K562 (cell line): ENCODE results near the gene DMWD. TPM values are rescaled to one million over a fixed set of nuclear protein-coding genes. Genes with fewer than 3 reads are reported as not detected.

Experiments used
- ASH1L ChIP-seq: fragments of 450-650 bp; IDR thresholded peaks from 2 replicates; pipeline ENCODE4 v1.6.1; 2018; ENCODE audit warnings: borderline replicate concordance, mild to moderate bottlenecking, low read depth; ENCODE audit not compliant: partially characterized antibody
- BCLAF1 ChIP-seq, 2 experiments: fragments of 450-650 bp in 1 of 2; IDR thresholded peaks; 2 replicates each; pipeline ENCODE4 v1.6.1; 2011 to 2017; ENCODE audit warnings: low read depth in 2 of 2, antibody characterized with exemption in 1 of 2, borderline replicate concordance in 1 of 2, low read length in 1 of 2, mild to moderate bottlenecking in 1 of 2, mixed read lengths in 1 of 2; ENCODE audit not compliant: control insufficient read depth in 1 of 2
- CEBPB ChIP-seq: fragments of 450-650 bp; IDR thresholded peaks from 2 replicates; pipeline ENCODE4 v1.6.1; 2016; ENCODE audit warnings: missing genetic modification characterization, missing compliant biosample characterization
- EP400 ChIP-seq: fragments of 450-650 bp; IDR thresholded peaks from 2 replicates; pipeline ENCODE4 v1.6.1; 2017; ENCODE audit warnings: antibody characterized with exemption, mild to moderate bottlenecking, moderate library complexity
- MAZ ChIP-seq, 2 experiments: fragments of 450-650 bp in 1 of 2; sonication (generic) in 1 of 2; formaldehyde crosslinking; IDR thresholded peaks in 1 of 2; conservative IDR thresholded peaks in 1 of 2; 2 replicates each; pipeline versions ENCODE4 v1.4.0 to v1.5.0; 2020; ENCODE audit warnings: mild to moderate bottlenecking in 1 of 2, missing genetic modification reagents in 1 of 2
- MTA1 ChIP-seq: fragments of 450-650 bp; IDR thresholded peaks from 2 replicates; pipeline ENCODE4 v1.6.1; 2017; ENCODE audit warnings: borderline replicate concordance
- NFYB ChIP-seq: IDR thresholded peaks from 2 replicates; pipeline ENCODE4 v1.6.1; 2011; ENCODE audit warnings: mild to moderate bottlenecking, moderate library complexity; ENCODE audit not compliant: insufficient read length; ENCODE audit errors: extremely low read depth
- ZNF282 ChIP-seq: sonication (generic); formaldehyde crosslinking; IDR thresholded peaks from 2 replicates; pipeline ENCODE4 v1.8.1; 2023; ENCODE audit warnings: missing genetic modification reagents
- polyA plus RNA-seq, 8 experiments: library from polyadenylated mRNA; depleted of rRNA in 4 of 8; stranded (reverse) in 5 of 8; unstranded in 3 of 8; fragments of >200 nt; fragmentation: Nextera tagmentation in 2 of 8; fragmentation: Illumina TruSeq in 1 of 8; extraction: Ambion mirVana in 2 of 8; extraction: Trizol in 1 of 8; gene quantifications; 2 replicates each; pipeline versions ENCODE4 v1.2.1 to v1.2.3, GENCODE V29; 2011 to 2014; ENCODE audit warnings: inconsistent platforms in 1 of 8, missing spikeins in 1 of 8
- total RNA-seq, 7 experiments: library from RNA; depleted of rRNA in 6 of 7; stranded (reverse); fragments of >200 nt in 6 of 7; fragmentation: Illumina TruSeq in 2 of 7; extraction: Trizol in 2 of 7; gene quantifications; 2 replicates each; pipeline versions ENCODE4 v1.2.1 to v1.2.3, GENCODE V29; 2011 to 2021; ENCODE audit warnings: low replicate concordance in 1 of 7
- TF ChIP-seq, protein P1 (sequence below): fragments of 200-600 bp; sonication (generic); IDR thresholded peaks from one replicate; pipeline ENCODE4 v1.6.1; 2012; ENCODE audit warnings: mild to moderate bottlenecking, low read depth, low read length, inconsistent platforms
- TF ChIP-seq, protein P2 (sequence below): fragments of 250-450 bp; sonication (Bioruptor Pico); IDR thresholded peaks from 2 replicates; pipeline ENCODE4 v1.8.0; 2022; ENCODE audit warnings: inconsistent platforms, mild to moderate bottlenecking, moderate library complexity, borderline replicate concordance

Gene DMWD
- total and polyA plus RNA-seq, 9 of the 15 experiments (the other 6 are each of a cell fraction or from before 2014, with no cell fraction given): 4.7 to 54.6 (median 19.0) TPM

GRCh38 chr19:45767881-45768654, 24.6 kb downstream of the DMWD start (continued):
- TF ChIP-seq BCLAF1 (IDR thresholded peaks at IDR 0.05; ENCODE audit: borderline replicate concordance in 1 of 2, control insufficient read depth in 1 of 2, low read depth in 2 of 2, low read length in 1 of 2) (no peak), CEBPB (tag) (no peak), EP400 (peak; percentile 43; the same call in 1 of the 2 replicates), MTA1 (no peak), NFYB (no peak), ZNF282 (CRISPR knock-in tag) (no peak), ASH1L (no peak), MAZ (CRISPR knock-in tag; conservative IDR thresholded peaks at IDR 0.05 in 1 of 2, IDR thresholded peaks at IDR 0.05 in 1 of 2) (peak; percentile 13 to 33; a peak in 3 of 4 replicates)
- TF ChIP-seq, protein P1, sequence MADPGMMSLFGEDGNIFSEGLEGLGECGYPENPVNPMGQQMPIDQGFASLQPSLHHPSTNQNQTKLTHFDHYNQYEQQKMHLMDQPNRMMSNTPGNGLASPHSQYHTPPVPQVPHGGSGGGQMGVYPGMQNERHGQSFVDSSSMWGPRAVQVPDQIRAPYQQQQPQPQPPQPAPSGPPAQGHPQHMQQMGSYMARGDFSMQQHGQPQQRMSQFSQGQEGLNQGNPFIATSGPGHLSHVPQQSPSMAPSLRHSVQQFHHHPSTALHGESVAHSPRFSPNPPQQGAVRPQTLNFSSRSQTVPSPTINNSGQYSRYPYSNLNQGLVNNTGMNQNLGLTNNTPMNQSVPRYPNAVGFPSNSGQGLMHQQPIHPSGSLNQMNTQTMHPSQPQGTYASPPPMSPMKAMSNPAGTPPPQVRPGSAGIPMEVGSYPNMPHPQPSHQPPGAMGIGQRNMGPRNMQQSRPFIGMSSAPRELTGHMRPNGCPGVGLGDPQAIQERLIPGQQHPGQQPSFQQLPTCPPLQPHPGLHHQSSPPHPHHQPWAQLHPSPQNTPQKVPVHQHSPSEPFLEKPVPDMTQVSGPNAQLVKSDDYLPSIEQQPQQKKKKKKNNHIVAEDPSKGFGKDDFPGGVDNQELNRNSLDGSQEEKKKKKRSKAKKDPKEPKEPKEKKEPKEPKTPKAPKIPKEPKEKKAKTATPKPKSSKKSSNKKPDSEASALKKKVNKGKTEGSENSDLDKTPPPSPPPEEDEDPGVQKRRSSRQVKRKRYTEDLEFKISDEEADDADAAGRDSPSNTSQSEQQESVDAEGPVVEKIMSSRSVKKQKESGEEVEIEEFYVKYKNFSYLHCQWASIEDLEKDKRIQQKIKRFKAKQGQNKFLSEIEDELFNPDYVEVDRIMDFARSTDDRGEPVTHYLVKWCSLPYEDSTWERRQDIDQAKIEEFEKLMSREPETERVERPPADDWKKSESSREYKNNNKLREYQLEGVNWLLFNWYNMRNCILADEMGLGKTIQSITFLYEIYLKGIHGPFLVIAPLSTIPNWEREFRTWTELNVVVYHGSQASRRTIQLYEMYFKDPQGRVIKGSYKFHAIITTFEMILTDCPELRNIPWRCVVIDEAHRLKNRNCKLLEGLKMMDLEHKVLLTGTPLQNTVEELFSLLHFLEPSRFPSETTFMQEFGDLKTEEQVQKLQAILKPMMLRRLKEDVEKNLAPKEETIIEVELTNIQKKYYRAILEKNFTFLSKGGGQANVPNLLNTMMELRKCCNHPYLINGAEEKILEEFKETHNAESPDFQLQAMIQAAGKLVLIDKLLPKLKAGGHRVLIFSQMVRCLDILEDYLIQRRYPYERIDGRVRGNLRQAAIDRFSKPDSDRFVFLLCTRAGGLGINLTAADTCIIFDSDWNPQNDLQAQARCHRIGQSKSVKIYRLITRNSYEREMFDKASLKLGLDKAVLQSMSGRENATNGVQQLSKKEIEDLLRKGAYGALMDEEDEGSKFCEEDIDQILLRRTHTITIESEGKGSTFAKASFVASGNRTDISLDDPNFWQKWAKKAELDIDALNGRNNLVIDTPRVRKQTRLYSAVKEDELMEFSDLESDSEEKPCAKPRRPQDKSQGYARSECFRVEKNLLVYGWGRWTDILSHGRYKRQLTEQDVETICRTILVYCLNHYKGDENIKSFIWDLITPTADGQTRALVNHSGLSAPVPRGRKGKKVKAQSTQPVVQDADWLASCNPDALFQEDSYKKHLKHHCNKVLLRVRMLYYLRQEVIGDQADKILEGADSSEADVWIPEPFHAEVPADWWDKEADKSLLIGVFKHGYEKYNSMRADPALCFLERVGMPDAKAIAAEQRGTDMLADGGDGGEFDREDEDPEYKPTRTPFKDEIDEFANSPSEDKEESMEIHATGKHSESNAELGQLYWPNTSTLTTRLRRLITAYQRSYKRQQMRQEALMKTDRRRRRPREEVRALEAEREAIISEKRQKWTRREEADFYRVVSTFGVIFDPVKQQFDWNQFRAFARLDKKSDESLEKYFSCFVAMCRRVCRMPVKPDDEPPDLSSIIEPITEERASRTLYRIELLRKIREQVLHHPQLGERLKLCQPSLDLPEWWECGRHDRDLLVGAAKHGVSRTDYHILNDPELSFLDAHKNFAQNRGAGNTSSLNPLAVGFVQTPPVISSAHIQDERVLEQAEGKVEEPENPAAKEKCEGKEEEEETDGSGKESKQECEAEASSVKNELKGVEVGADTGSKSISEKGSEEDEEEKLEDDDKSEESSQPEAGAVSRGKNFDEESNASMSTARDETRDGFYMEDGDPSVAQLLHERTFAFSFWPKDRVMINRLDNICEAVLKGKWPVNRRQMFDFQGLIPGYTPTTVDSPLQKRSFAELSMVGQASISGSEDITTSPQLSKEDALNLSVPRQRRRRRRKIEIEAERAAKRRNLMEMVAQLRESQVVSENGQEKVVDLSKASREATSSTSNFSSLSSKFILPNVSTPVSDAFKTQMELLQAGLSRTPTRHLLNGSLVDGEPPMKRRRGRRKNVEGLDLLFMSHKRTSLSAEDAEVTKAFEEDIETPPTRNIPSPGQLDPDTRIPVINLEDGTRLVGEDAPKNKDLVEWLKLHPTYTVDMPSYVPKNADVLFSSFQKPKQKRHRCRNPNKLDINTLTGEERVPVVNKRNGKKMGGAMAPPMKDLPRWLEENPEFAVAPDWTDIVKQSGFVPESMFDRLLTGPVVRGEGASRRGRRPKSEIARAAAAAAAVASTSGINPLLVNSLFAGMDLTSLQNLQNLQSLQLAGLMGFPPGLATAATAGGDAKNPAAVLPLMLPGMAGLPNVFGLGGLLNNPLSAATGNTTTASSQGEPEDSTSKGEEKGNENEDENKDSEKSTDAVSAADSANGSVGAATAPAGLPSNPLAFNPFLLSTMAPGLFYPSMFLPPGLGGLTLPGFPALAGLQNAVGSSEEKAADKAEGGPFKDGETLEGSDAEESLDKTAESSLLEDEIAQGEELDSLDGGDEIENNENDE: no peak
- TF ChIP-seq, protein P2, sequence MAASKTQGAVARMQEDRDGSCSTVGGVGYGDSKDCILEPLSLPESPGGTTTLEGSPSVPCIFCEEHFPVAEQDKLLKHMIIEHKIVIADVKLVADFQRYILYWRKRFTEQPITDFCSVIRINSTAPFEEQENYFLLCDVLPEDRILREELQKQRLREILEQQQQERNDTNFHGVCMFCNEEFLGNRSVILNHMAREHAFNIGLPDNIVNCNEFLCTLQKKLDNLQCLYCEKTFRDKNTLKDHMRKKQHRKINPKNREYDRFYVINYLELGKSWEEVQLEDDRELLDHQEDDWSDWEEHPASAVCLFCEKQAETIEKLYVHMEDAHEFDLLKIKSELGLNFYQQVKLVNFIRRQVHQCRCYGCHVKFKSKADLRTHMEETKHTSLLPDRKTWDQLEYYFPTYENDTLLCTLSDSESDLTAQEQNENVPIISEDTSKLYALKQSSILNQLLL (CRISPR knock-in tag): no peak
